GM10847 (cell line): Measurements from ENCODE around the gene CCDC70.

Source experiments
- POLR2A ChIP-seq: IDR thresholded peaks from 2 replicates; pipeline ENCODE4 v1.6.1; 2011; ENCODE audit not compliant: insufficient read length; ENCODE audit errors: extremely low read depth

CCDC70 gene

GRCh38 chr13:51873117-51873798, 11.5 kb downstream of the CCDC70 start:
- no peak for TF ChIP-seq POLR2A

- no peak for TF ChIP-seq POLR2A
Observed at GRCh38 chr13:51873837-51874236, 12.1 kb downstream of the CCDC70 start.

- no peak for TF ChIP-seq POLR2A
Observed at GRCh38 chr13:51874651-51875050, 12.9 kb downstream of the CCDC70 start.

DNA sequence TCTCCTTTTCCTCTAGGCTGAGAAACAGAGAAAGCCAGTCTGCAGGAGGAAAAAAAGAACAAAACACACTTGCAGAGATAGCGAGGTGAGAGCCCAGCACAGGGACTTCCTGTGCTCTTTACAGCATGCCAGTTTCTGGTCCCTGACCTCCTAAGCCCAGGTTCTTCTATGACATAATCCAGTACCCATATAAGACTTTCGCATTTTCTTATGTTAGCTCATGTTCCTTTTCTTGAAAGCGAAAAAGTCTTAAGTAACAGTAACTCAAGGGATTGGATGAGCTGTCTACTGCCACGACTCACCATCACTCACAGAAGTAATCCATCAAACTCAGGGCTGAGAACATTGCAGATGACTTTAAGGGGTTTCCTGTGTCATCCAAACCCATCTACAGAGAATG, 17.4 kb downstream of the CCDC70 start:
- TF ChIP-seq POLR2A, result no peak

DNA sequence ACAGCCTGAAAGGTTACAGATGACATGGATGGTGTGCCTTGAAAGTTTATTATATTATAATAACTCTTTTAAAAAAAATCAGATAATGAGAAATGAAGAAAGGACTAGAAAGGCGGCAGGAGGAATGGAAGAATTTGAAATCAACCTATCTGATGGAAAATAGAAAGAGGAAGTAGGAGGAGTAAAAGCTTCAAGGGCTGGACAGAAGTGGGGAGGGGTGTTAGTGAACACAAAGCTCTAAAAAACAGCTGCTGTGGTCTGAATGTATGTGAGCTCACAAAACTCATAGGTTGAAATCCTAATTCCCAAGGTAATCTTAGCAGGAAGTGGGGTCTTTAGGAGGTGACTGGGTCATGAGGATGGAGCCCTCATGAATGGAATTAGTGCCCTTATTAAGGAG, 19.5 kb downstream of the CCDC70 start:
- no peak for TF ChIP-seq POLR2A

GRCh38 chr13:51882570-51883225, 20.9 kb downstream of the CCDC70 start:
- TF ChIP-seq POLR2A, result no peak

GRCh38 chr13:51883226-51883600, 21.4 kb downstream of the CCDC70 start:
- TF ChIP-seq POLR2A, result no peak

GRCh38 chr13:51885651-51886050, 23.9 kb downstream of the CCDC70 start:
- no peak for TF ChIP-seq POLR2A

GRCh38 chr13:51887468-51887867, 25.7 kb downstream of the CCDC70 start:
- TF ChIP-seq POLR2A, result no peak

DNA sequence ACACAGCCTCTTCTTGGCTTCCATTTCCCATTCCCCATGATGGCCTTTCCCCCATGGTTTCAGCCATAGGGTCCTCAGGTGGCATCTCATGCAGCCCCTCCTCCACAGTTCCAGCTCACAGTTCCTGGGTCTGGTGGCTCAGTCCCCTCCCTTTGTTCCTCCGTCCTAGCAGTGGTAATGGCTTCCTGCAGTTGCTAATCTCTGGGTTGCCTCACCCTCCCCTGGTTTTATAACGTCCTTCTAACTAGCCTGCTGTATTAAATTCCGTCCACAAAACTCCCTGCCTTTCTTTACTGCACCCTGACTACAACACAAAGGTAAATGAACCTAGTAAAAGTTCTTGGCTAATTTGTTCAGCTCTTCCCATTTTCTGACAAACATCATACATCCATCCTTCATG, 30.9 kb downstream of the CCDC70 start:
- TF ChIP-seq POLR2A, result no peak

DNA sequence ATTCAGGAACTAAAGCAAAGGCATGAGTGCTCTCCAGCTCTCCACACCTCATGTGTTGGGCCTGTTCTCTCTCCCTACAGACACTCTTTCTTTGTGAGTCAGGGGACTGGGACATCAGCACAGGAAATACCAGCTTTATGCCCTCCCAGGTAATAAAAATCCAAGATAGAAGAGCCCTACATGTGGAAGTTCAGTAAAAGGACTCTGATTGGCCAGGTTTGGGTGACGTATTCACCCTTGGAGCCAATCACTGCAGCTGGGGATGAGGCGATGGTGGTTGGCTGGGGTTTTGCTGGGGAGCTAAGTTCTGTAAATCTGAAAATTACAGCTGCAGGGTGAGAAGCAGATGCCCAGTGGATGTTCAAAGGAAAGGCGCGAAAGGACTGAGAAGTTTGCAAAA, 32.5 kb downstream of the CCDC70 start:
- TF ChIP-seq POLR2A, result no peak

DNA sequence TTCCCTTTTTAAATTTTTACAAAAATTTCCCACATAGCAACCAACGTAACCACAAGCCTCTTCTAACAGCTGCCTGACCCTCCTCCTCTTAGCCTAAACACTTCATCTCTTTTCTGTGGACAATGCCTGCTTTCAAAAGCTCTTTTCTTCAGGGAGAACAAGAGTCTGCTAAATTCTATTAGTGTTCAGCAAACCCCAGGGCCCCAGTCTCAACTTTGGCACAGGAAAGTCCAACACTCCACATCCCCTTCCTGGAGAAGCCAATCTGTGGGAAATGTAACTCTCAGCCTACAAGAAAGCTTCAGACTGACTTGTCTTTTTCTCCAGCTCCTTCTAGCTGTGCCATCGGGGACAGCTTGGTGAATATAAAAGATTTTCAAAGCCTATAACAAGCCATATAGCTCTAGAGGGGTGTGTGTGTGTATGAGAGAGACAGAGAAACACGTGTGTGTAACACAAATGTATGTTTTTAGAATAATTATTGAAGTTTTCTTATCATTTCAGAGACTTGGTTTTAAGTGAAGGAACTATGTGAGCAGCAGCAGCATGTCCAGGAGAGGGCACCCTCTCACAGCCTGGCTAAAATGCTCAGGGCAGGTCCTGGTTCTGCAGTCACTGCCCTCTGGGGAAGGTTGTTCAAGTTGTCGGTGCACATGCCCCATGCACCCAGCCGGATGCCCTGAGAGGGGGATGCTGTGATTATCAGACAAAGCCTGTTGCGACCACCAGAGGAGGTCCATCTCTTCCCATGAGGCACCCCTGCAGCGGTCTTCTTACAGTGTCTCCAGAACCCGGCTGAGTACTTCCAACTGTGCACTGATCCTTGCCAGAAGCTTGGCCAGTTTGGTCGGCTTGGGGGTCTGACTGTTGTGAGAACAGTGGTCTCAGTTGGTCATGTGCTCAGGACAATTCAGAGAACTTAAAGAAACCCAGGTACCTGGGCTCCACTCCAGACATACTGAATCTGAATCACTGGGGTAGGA, 34.4 kb downstream of the CCDC70 start:
- no peak for TF ChIP-seq POLR2A

- TF ChIP-seq POLR2A, result no peak
Observed at GRCh38 chr13:51900471-51900870, 38.7 kb downstream of the CCDC70 start.

- no peak for TF ChIP-seq POLR2A
Observed at GRCh38 chr13:51902776-51903175, 41.0 kb downstream of the CCDC70 start.

GRCh38 chr13:51905787-51906186, 44.0 kb downstream of the CCDC70 start:
- no peak for TF ChIP-seq POLR2A

GRCh38 chr13:51906581-51906980, 44.8 kb downstream of the CCDC70 start:
- TF ChIP-seq POLR2A, result no peak
